K562 (cell line): ENCODE results near the gene NEMP2. TPM values are rescaled to one million over a fixed set of nuclear protein-coding genes. Genes with fewer than 3 reads are reported as not detected.

Source experiments
- ATAC-seq: fragments of 200-7000 bp; cut with Tn5 transposase; 3 replicates; pipeline ENCODE4 v1.9.1; 2020; ENCODE audit warnings: moderate library complexity
- BruUV-seq: library from RNA; stranded (reverse); fragments of 400-500 nt; replicated peaks from 2 replicates; lab custom pipeline; 2021; lab: Mats Ljungman, UMichigan
- CTCF ChIA-PET: fragments of 300-600 bp; formaldehyde crosslinking; extraction: SDS; loops from one replicate; lab custom pipeline; 2021; ENCODE audit warnings: low intra/inter-chr PET ratio; lab: Yijun Ruan, JAX
- POLR2A ChIA-PET: fragments of 300-600, 350-650 bp; sonication (Branson Sonifier 250); formaldehyde crosslinking; extraction: SDS; loops from one replicate; lab custom pipeline; 2021; ENCODE audit warnings: antibody characterized with exemption, inconsistent platforms; lab: Yijun Ruan, JAX
- DNase-seq, 4 experiments: peaks; one replicate each; pipeline versions ENCODE4 v3.0.0 to v3.0.0-alpha.2; 2011 to 2018; ENCODE audit warnings: low spot score in 3 of 4, mixed read lengths in 3 of 4; ENCODE audit errors: extremely low read depth in 1 of 4
- FAIRE-seq: peaks from 2 replicates; lab custom pipeline; 2011; peaks lifted over from hg19 to GRCh38; lab: Jason Lieb, UNC
- H2AFZ ChIP-seq: 2 replicates; pipeline ENCODE4 v1.6.0; 2011; ENCODE audit warnings: low read depth, low read length, control low read depth, inconsistent platforms
- H3K27ac ChIP-seq: fragments of 200-600 bp; 3 replicates; pipeline ENCODE4 v1.8.0; 2011; ENCODE audit warnings: low read depth, mild to moderate bottlenecking, control low read depth, inconsistent platforms, low read length, moderate library complexity, mixed read lengths; ENCODE audit errors: extremely low read depth
- H3K27me3 ChIP-seq, 2 experiments: fragments of 300-600 bp in 1 of 2; 2 replicates in 1 of 2; 3 replicates in 1 of 2; pipeline versions ENCODE4 v1.6.0 to v1.8.0; 2011; ENCODE audit warnings: inconsistent platforms in 2 of 2, low read length in 2 of 2, mild to moderate bottlenecking in 1 of 2, mixed read lengths in 1 of 2, moderate library complexity in 1 of 2; ENCODE audit not compliant: control insufficient read depth in 2 of 2, insufficient read depth in 2 of 2
- H3K36me3 ChIP-seq: fragments of 300-600 bp; 3 replicates; pipeline ENCODE4 v1.8.0; 2011; ENCODE audit warnings: mild to moderate bottlenecking, low read length, inconsistent platforms; ENCODE audit not compliant: control insufficient read depth, insufficient read depth
- H3K4me1 ChIP-seq, 2 experiments: fragments of 200-600 bp in 1 of 2; replicated peaks in 1 of 2; 2 replicates in 1 of 2; 3 replicates in 1 of 2; pipeline versions ENCODE4 v1.5.1 to v1.8.0; 2011; ENCODE audit warnings: inconsistent platforms in 2 of 2, low read length in 2 of 2, mild to moderate bottlenecking in 1 of 2, mixed read lengths in 1 of 2, moderate library complexity in 1 of 2; ENCODE audit not compliant: control insufficient read depth in 2 of 2, insufficient read depth in 2 of 2
- H3K4me2 ChIP-seq: 2 replicates; pipeline ENCODE4 v1.6.1; 2011; ENCODE audit warnings: low read length, control low read depth, inconsistent platforms, mixed read lengths; ENCODE audit not compliant: insufficient read depth
- H3K4me3 ChIP-seq: fragments of 200-600 bp; sonication (generic), shearing (Covaris generic); 2 replicates; pipeline ENCODE4 v1.5.1; 2016; ENCODE audit warnings: control low read depth, inconsistent platforms
- H3K79me2 ChIP-seq: fragments of 200-600 bp; 3 replicates; pipeline ENCODE4 v1.8.0; 2011; ENCODE audit warnings: low read length, inconsistent platforms; ENCODE audit not compliant: control insufficient read depth, insufficient read depth
- H3K9ac ChIP-seq, 2 experiments: 2 replicates each; pipeline versions ENCODE4 v1.6.0 to v1.6.1; 2011; ENCODE audit warnings: low read depth in 2 of 2, low read length in 2 of 2, control low read depth in 1 of 2, inconsistent platforms in 1 of 2, mild to moderate bottlenecking in 1 of 2, mixed read lengths in 1 of 2; ENCODE audit not compliant: insufficient read depth in 1 of 2
- H3K9me1 ChIP-seq: one replicate; pipeline ENCODE4 v1.6.0; 2011; ENCODE audit warnings: inconsistent platforms, mild to moderate bottlenecking, low read length, moderate library complexity; ENCODE audit not compliant: control insufficient read depth, insufficient read depth
- H3K9me3 ChIP-seq: replicated peaks from 2 replicates; pipeline ENCODE4 v1.5.1; 2011; ENCODE audit warnings: low read depth, low read length, inconsistent platforms; ENCODE audit not compliant: control insufficient read depth, insufficient read depth
- H4K20me1 ChIP-seq: replicated peaks from 2 replicates; pipeline ENCODE4 v1.6.1; 2011; ENCODE audit warnings: low read length, inconsistent platforms, mixed read lengths; ENCODE audit not compliant: control insufficient read depth, insufficient read depth
- CBFA2T2 ChIP-seq: fragments of 450-650 bp; conservative IDR thresholded peaks from 2 replicates; pipeline ENCODE4 v1.6.1; 2017; ENCODE audit warnings: mild to moderate bottlenecking
- CBFA2T3 ChIP-seq: fragments of 450-650 bp; IDR thresholded peaks from 2 replicates; pipeline ENCODE4 v1.6.1; 2017
- CHD2 ChIP-seq: IDR thresholded peaks from 2 replicates; pipeline ENCODE4 v1.6.1; 2011; ENCODE audit warnings: low read depth, low read length
- CREM ChIP-seq: IDR thresholded peaks from 2 replicates; pipeline ENCODE4 v1.6.1; 2014; ENCODE audit warnings: antibody characterized with exemption, low read depth
- DNMT1 ChIP-seq: fragments of 450-650 bp; IDR thresholded peaks from 2 replicates; pipeline ENCODE4 v1.6.1; 2016; ENCODE audit warnings: antibody characterized with exemption, mild to moderate bottlenecking
- GATAD2A ChIP-seq: fragments of 450-650 bp; IDR thresholded peaks from 2 replicates; pipeline ENCODE4 v1.6.1; 2017
- PHF8 ChIP-seq: fragments of 200-600 bp; sonication (generic); IDR thresholded peaks from 2 replicates; pipeline ENCODE4 v1.6.1; 2012; ENCODE audit warnings: mixed run types, mild to moderate bottlenecking, inconsistent platforms, low read length, moderate library complexity, borderline replicate concordance
- PTBP1 ChIP-seq: fragments of 200-400 bp; formaldehyde crosslinking; IDR thresholded peaks from 2 replicates; pipeline ENCODE4 v1.6.1; 2017; ENCODE audit warnings: low read depth, low read length
- TARDBP ChIP-seq: fragments of 450-650 bp; IDR thresholded peaks from 2 replicates; pipeline ENCODE4 v1.6.1; 2016
- ZBTB17 ChIP-seq: fragments of 450-650 bp; formaldehyde crosslinking; IDR thresholded peaks from 2 replicates; pipeline ENCODE4 v1.4.0; 2020; ENCODE audit warnings: mild to moderate bottlenecking
- ZNF263 ChIP-seq: sonication (generic); formaldehyde crosslinking; IDR thresholded peaks from 2 replicates; pipeline ENCODE4 v1.8.0; 2022; ENCODE audit warnings: mild to moderate bottlenecking, missing genetic modification reagents, borderline replicate concordance
- ZNF76 ChIP-seq: fragments of 250-450 bp; sonication (Bioruptor Pico); IDR thresholded peaks from 2 replicates; pipeline ENCODE4 v1.4.0; 2020; ENCODE audit warnings: mild to moderate bottlenecking, moderate library complexity, borderline replicate concordance
- in situ Hi-C: fragments of 300-500 bp; cut with MboI; formaldehyde crosslinking; loops from 4 replicates; pipeline ENCODE4 v1.15.0; 2018; ENCODE audit warnings: inconsistent platforms, mixed read lengths
- intact Hi-C: fragments of 100-400 bp; cut with micrococcal nuclease; formaldehyde crosslinking; loops from 2 replicates; pipeline ENCODE4 v1.14.2; 2022
- polyA plus RNA-seq, 8 experiments: library from polyadenylated mRNA; depleted of rRNA in 4 of 8; stranded (reverse) in 5 of 8; unstranded in 3 of 8; fragments of >200 nt; fragmentation: Nextera tagmentation in 2 of 8; fragmentation: Illumina TruSeq in 1 of 8; extraction: Ambion mirVana in 2 of 8; extraction: Trizol in 1 of 8; gene quantifications; 2 replicates each; pipeline versions ENCODE4 v1.2.1 to v1.2.3, GENCODE V29; 2011 to 2014; ENCODE audit warnings: inconsistent platforms in 1 of 8, missing spikeins in 1 of 8
- total RNA-seq, 7 experiments: library from RNA; depleted of rRNA in 6 of 7; stranded (reverse); fragments of >200 nt in 6 of 7; fragmentation: Illumina TruSeq in 2 of 7; extraction: Trizol in 2 of 7; gene quantifications; 2 replicates each; pipeline versions ENCODE4 v1.2.1 to v1.2.3, GENCODE V29; 2011 to 2021; ENCODE audit warnings: low replicate concordance in 1 of 7
- TF ChIP-seq, protein P1 (sequence below): fragments of 450-650 bp; conservative IDR thresholded peaks from 2 replicates; pipeline ENCODE4 v1.6.1; 2016; ENCODE audit warnings: missing genetic modification characterization, low read depth, mild to moderate bottlenecking, control low read depth, missing compliant biosample characterization
- TF ChIP-seq, protein P2 (sequence below): fragments of 250-450 bp; sonication (Bioruptor Pico); IDR thresholded peaks from 2 replicates; pipeline ENCODE4 v1.5.0; 2022; ENCODE audit warnings: mild to moderate bottlenecking

The NEMP2 gene
- total and polyA plus RNA-seq, 9 of the 15 experiments (the other 6 are each of a cell fraction or from before 2014, with no cell fraction given): 0.32 to 3.0 (median 1.7) TPM

DNA sequence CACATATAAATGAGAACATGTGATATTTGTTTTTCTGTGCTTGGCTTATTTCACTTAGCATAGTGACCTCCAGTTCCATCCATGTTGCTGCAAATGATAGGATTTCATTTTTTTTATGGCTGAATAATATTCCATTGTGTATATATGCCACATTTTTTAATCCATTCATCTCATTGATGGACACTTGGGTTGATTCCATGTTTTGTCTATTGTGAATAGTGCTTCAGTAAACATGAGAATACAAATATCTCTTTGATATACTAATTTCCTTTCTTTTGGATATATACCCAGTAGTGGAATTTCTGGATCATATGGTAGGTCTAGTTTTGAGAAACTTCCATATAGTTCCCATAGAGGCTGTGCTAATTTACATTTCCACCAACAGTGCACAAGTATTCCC lies 3.7 kb upstream of the NEMP2 start:
- BruUV-seq: no TSS peak
- Histone ChIP-seq H3K9me3 (peaks cover 20% of the 10 kb centered on the region), H3K4me2 (no peak overlapping the region), H3K4me1 (peaks cover 10 to 11% of the 10 kb centered on the region in 2 experiments; a peak in 4 of 5 replicates), H3K9me1 (no peaks in the 10 kb centered on the region), H3K79me2 (peaks cover 30% of the 10 kb centered on the region), H3K9ac (no peak overlapping the region), H2AFZ (no peak overlapping the region), H3K27me3 (no peaks in the 10 kb centered on the region), H3K36me3 (peaks cover 7% of the 10 kb centered on the region; the same call in 2 of the 3 replicates), H4K20me1 (no peaks in the 10 kb centered on the region), H3K27ac (no peak overlapping the region), H3K4me3 (no peak overlapping the region)
- intact Hi-C loops: loop anchor here (5.0 to 10.0 kb wide), 2 partner anchors 34 to 267 kb away; no protein-coding TSS in a partner anchor
- ATAC-seq: no peak
- ChIA-PET CTCF (no interaction called here), POLR2A (interaction anchor here (1.0 kb wide), 1 partner anchor 9 kb away, joined by 3 read pairs; no protein-coding TSS in a partner anchor)
- in situ Hi-C loops: no loop called here
- FAIRE-seq: no peak
- no peak for DNase-seq
- TF ChIP-seq CBFA2T2 (no peak), PTBP1 (no peak), CREM (no peak), GATAD2A (no peak), ZBTB17 (CRISPR knock-in tag) (no peak), CBFA2T3 (no peak), PHF8 (no peak), DNMT1 (no peak), ZNF263 (CRISPR knock-in tag) (no peak), CHD2 (no peak), ZNF76 (CRISPR knock-in tag) (no peak), TARDBP (no peak)
- TF ChIP-seq, protein P1, sequence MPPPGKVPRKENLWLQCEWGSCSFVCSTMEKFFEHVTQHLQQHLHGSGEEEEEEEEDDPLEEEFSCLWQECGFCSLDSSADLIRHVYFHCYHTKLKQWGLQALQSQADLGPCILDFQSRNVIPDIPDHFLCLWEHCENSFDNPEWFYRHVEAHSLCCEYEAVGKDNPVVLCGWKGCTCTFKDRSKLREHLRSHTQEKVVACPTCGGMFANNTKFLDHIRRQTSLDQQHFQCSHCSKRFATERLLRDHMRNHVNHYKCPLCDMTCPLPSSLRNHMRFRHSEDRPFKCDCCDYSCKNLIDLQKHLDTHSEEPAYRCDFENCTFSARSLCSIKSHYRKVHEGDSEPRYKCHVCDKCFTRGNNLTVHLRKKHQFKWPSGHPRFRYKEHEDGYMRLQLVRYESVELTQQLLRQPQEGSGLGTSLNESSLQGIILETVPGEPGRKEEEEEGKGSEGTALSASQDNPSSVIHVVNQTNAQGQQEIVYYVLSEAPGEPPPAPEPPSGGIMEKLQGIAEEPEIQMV (tag): no peak
- TF ChIP-seq, protein P2, sequence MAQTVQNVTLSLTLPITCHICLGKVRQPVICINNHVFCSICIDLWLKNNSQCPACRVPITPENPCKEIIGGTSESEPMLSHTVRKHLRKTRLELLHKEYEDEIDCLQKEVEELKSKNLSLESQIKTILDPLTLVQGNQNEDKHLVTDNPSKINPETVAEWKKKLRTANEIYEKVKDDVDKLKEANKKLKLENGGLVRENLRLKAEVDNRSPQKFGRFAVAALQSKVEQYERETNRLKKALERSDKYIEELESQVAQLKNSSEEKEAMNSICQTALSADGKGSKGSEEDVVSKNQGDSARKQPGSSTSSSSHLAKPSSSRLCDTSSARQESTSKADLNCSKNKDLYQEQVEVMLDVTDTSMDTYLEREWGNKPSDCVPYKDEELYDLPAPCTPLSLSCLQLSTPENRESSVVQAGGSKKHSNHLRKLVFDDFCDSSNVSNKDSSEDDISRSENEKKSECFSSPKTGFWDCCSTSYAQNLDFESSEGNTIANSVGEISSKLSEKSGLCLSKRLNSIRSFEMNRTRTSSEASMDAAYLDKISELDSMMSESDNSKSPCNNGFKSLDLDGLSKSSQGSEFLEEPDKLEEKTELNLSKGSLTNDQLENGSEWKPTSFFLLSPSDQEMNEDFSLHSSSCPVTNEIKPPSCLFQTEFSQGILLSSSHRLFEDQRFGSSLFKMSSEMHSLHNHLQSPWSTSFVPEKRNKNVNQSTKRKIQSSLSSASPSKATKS (CRISPR knock-in tag): no peak
